ENCODE measurements around the gene C16orf82.
"Not testable (repeated sequence)": the region's sequence is repeated elsewhere in the genome, so short reads cannot be mapped to it uniquely, and the experiment has no call there.

The C16orf82 gene

GRCh38 chr16:27066668-27067537, at the start of gene C16orf82:
Gene C16orf82, plus strand, starts transcription at chr16:27066927.
- DNase-seq (ENCODE audit: low read depth) = no peak

- no peak for DNase-seq (ENCODE audit: low read depth)
Measured at GRCh38 chr16:27020031-27020430, 46.7 kb upstream of the C16orf82 start.

GRCh38 chr16:27024010-27024409, 42.7 kb upstream of the C16orf82 start:
- DNase-seq (ENCODE audit: low read depth) = no peak

GRCh38 chr16:27025581-27025980, 41.1 kb upstream of the C16orf82 start:
- no peak for DNase-seq (ENCODE audit: low read depth)

GRCh38 chr16:27027971-27028370, 38.8 kb upstream of the C16orf82 start:
- no peak for DNase-seq (ENCODE audit: low read depth)

- no peak for DNase-seq (ENCODE audit: low read depth)
Measured at GRCh38 chr16:27028591-27029110, 38.1 kb upstream of the C16orf82 start.

GRCh38 chr16:27029525-27029924, 37.2 kb upstream of the C16orf82 start:
- no peak for DNase-seq (ENCODE audit: low read depth)

- DNase-seq (ENCODE audit: low read depth) = no peak
Measured at GRCh38 chr16:27033281-27033979, 33.3 kb upstream of the C16orf82 start.

- DNase-seq (ENCODE audit: low read depth) = no peak
Measured at GRCh38 chr16:27040732-27041131, 26.0 kb upstream of the C16orf82 start.

GRCh38 chr16:27046958-27047518, 19.7 kb upstream of the C16orf82 start:
- DNase-seq (ENCODE audit: low read depth) = no peak

- no peak for DNase-seq (ENCODE audit: low read depth)
Measured at GRCh38 chr16:27048316-27048715, 18.4 kb upstream of the C16orf82 start.

- no peak for DNase-seq (ENCODE audit: low read depth)
Measured at GRCh38 chr16:27049117-27049516, 17.6 kb upstream of the C16orf82 start.

GRCh38 chr16:27052007-27052406, 14.7 kb upstream of the C16orf82 start:
- DNase-seq (ENCODE audit: low read depth) = no peak

- DNase-seq (ENCODE audit: low read depth) = no peak
Measured at GRCh38 chr16:27053996-27054395, 12.7 kb upstream of the C16orf82 start.

GRCh38 chr16:27058299-27058698, 8.4 kb upstream of the C16orf82 start:
- no peak for DNase-seq (ENCODE audit: low read depth)

- DNase-seq (ENCODE audit: low read depth) = no peak
Measured at GRCh38 chr16:27070776-27071175, 4.0 kb downstream of the C16orf82 start.

GRCh38 chr16:27073733-27074132, 7.0 kb downstream of the C16orf82 start:
- no peak for DNase-seq (ENCODE audit: low read depth)

- DNase-seq (ENCODE audit: low read depth) = no peak
Measured at GRCh38 chr16:27080895-27081294, 14.2 kb downstream of the C16orf82 start.

GRCh38 chr16:27083861-27084261, 17.1 kb downstream of the C16orf82 start:
- DNase-seq (ENCODE audit: low read depth) = no peak

- no peak for DNase-seq (ENCODE audit: low read depth)
Measured at GRCh38 chr16:27084307-27085028, 17.7 kb downstream of the C16orf82 start.

- DNase-seq (ENCODE audit: low read depth) = no peak
Measured at GRCh38 chr16:27085182-27085581, 18.5 kb downstream of the C16orf82 start.

GRCh38 chr16:27086031-27086430, 19.3 kb downstream of the C16orf82 start:
- DNase-seq (ENCODE audit: low read depth) = not testable (repeated sequence)
